Measurements from ENCODE around the gene OR1G1. TPM values are rescaled to one million over a fixed set of nuclear protein-coding genes. Genes with fewer than 3 reads are reported as not detected.
"Not testable (repeated sequence)": the region's sequence is repeated elsewhere in the genome, so short reads cannot be mapped to it uniquely, and the experiment has no call there.

The OR1G1 gene
- total RNA-seq: not detected

DNA sequence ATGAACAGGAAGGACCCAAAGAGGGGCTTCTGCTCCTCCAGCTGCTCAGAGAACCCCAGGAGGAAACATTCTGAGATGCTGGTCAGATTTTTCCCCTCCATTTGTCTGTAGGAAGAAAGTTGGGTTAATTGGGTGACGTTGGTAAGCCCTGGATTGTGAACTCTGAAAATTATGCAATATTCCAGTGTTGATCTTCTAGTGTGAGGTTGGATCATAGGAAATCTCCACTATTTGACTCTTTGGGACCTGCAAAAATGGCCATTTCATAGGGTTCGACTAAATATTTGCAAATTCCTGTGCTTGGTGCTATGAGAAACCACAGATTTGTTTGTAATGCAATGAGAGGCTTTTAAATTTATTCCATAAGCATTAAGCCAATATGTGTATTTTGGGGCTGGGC is at the start of gene OR1G1:
Gene OR1G1 (minus strand): TSS at position 101 of the 400 bp plus-strand sequence. CDS start 0 bp downstream, at position 101.
- Histone ChIP-seq H3K9me3 (no peaks in the 10 kb centered on the region), H3K36me3 (no peaks in the 10 kb centered on the region), H3K27ac (no peak within 1 kb of the TSS), H3K4me1 (replicated peaks) (no peaks in the 10 kb centered on the region), H3K4me3 (no peak within 1 kb of the TSS), H3K27me3 (replicated peaks; ENCODE audit: insufficient read depth) (no peaks in the 10 kb centered on the region)
- TF ChIP-seq, protein P1, sequence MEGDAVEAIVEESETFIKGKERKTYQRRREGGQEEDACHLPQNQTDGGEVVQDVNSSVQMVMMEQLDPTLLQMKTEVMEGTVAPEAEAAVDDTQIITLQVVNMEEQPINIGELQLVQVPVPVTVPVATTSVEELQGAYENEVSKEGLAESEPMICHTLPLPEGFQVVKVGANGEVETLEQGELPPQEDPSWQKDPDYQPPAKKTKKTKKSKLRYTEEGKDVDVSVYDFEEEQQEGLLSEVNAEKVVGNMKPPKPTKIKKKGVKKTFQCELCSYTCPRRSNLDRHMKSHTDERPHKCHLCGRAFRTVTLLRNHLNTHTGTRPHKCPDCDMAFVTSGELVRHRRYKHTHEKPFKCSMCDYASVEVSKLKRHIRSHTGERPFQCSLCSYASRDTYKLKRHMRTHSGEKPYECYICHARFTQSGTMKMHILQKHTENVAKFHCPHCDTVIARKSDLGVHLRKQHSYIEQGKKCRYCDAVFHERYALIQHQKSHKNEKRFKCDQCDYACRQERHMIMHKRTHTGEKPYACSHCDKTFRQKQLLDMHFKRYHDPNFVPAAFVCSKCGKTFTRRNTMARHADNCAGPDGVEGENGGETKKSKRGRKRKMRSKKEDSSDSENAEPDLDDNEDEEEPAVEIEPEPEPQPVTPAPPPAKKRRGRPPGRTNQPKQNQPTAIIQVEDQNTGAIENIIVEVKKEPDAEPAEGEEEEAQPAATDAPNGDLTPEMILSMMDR (IDR thresholded peaks at IDR 0.05): no peak
- TF ChIP-seq POLR2A (IDR thresholded peaks at IDR 0.05): no peak
- TF ChIP-seq POLR2AphosphoS5 (IDR thresholded peaks at IDR 0.05): no peak
- DNase-seq (ENCODE audit: low spot score): no peak
- intact Hi-C loops (cut with DNase I): no loop called here
- WGBS: 88% methylated on average over 2 of the region's 2 CpGs

DNA sequence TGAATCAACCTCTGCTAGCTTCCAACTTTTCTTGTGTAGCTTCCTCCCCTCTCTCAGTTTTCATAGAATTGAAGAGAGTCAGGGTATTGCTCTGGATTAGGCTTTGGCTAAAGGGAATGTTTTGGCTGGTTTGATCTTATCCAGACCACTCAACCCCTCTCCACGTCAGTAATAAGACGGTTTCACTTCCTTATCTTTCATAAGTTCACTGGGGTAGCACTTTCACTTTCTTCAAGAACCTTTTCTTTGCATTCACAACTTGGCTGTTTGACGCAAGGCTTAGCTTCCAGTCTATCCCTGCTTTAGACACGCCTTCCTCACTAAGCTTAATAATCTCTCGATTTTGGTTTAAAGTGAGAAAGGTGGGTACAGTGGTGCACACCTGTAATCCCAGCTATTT is 40.2 kb upstream of the OR1G1 start:
- intact Hi-C loops (cut with DNase I): no loop called here
- no peaks in the 10 kb centered on the region for H3K9me3 ChIP-seq
- no peaks in the 10 kb centered on the region for H3K36me3 ChIP-seq
- no peak overlapping the region for H3K4me3 ChIP-seq
- WGBS: 70% methylated on average over 5 of the region's 5 CpGs
- no peaks in the 10 kb centered on the region for H3K4me1 ChIP-seq (replicated peaks)
- no peak overlapping the region for H3K27ac ChIP-seq
- TF ChIP-seq POLR2AphosphoS5 (IDR thresholded peaks at IDR 0.05): no peak
- TF ChIP-seq, protein P1 (IDR thresholded peaks at IDR 0.05): no peak
- no peak for TF ChIP-seq POLR2A (IDR thresholded peaks at IDR 0.05)
- DNase-seq (ENCODE audit: low spot score): no peak
- no peaks in the 10 kb centered on the region for H3K27me3 ChIP-seq (replicated peaks; ENCODE audit: insufficient read depth)

DNA sequence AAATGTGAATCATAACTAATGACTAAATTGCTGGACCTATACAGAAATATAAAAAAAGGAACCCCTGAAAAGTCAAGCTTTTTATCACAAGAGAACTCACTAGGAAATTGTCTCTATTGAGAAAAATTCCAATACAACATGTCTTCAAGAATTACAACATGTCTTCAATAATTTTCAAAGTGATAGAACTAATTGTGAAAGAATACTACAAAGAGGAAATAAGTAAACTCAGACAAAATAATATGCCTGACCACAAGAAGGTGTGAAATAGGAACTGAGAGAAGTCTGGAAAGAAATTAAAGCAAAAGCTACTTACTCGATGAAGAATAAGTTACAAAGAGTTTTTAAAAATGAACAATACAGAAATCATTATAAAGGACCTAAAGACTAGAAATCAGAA is 29.9 kb upstream of the OR1G1 start:
- no peak for DNase-seq (ENCODE audit: low spot score)
- no peaks in the 10 kb centered on the region for H3K4me1 ChIP-seq (replicated peaks)
- no peak overlapping the region for H3K4me3 ChIP-seq
- TF ChIP-seq, protein P1 (IDR thresholded peaks at IDR 0.05): no peak
- TF ChIP-seq POLR2A (IDR thresholded peaks at IDR 0.05): no peak
- no peak for TF ChIP-seq POLR2AphosphoS5 (IDR thresholded peaks at IDR 0.05)
- WGBS: 85% methylated on average over 1 of the region's 1 CpG
- intact Hi-C loops (cut with DNase I): no loop called here
- no peaks in the 10 kb centered on the region for H3K36me3 ChIP-seq
- no peak overlapping the region for H3K27ac ChIP-seq
- H3K9me3 ChIP-seq: no peaks in the 10 kb centered on the region
- H3K27me3 ChIP-seq (replicated peaks; ENCODE audit: insufficient read depth): no peaks in the 10 kb centered on the region

DNA sequence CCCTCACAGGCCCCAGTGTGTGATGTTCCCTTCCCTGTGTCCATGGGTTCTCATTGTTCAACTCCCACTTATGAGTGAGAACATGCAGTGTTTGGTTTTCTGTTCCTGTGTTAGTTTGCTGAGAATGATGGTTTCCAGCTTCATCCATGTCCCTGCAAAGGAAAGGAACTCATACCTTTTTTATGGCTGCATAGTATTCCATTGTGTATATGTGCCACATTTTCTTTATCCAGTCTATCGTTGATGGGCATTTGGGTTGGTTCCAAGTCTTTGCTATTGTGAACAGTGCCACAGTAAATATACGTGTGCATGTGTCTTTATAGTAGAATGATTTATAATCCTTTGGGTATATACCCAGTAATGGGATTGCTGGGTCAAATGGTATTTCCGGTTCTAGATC is 10.1 kb upstream of the OR1G1 start:
- H3K36me3 ChIP-seq; H3K4me1 ChIP-seq (replicated peaks); H3K27ac ChIP-seq; H3K27me3 ChIP-seq (replicated peaks; ENCODE audit: insufficient read depth); H3K9me3 ChIP-seq; H3K4me3 ChIP-seq; intact Hi-C loops (cut with DNase I); DNase-seq (ENCODE audit: low spot score): not testable (repeated sequence)
- 80% methylated on average over 3 of the region's 3 CpGs for WGBS

DNA sequence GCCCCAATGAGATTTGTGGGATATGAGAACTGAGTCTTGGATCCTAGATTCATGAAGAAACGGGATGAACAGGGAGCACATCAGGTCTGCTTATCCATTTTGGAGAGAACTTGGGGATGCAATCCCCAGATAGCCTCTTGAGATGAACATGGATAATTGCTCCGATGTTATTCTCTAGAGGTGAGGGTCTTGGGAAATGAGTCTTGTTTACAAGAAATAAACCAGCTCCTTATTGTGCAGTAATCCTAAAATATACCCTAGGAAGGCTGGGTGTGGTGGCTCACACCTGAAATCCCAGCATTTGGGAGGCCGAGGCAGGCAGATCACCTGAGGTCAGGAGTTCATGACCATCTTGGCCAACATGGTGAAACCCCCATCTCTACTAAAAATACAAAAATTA is 23.0 kb downstream of the OR1G1 start, which contains the start of gene OR1D2:
Gene OR1D2 (minus strand): TSS at position 101 of the 400 bp plus-strand sequence. CDS start 11,426 bp downstream, outside the sequence.
- H3K9me3 ChIP-seq: no peaks in the 10 kb centered on the region
- 65% methylated on average over 3 of the region's 3 CpGs for WGBS

More for the DNA sequence above, 23.0 kb downstream of the OR1G1 start, which contains the start of gene OR1D2:
- TF ChIP-seq, protein P1 (IDR thresholded peaks at IDR 0.05): no peak
- TF ChIP-seq POLR2AphosphoS5 (IDR thresholded peaks at IDR 0.05) (no peak), POLR2A (IDR thresholded peaks at IDR 0.05) (no peak)
- H3K36me3 ChIP-seq: no peaks in the 10 kb centered on the region
- no peak within 1 kb of the TSS for H3K27ac ChIP-seq
- no peaks in the 10 kb centered on the region for H3K27me3 ChIP-seq (replicated peaks; ENCODE audit: insufficient read depth)
- H3K4me3 ChIP-seq: no peak within 1 kb of the TSS
- no peak for DNase-seq (ENCODE audit: low spot score)
- intact Hi-C loops (cut with DNase I): no loop called here
- no peaks in the 10 kb centered on the region for H3K4me1 ChIP-seq (replicated peaks)

Other genes with a start within 250 kb of the OR1G1 start
- not detected for gene OR1D5, start 63.9 kb downstream of the OR1G1 start, total RNA-seq
- not detected for gene OR1D2, start 23.1 kb downstream of the OR1G1 start, total RNA-seq
- gene OR1A2, start 70.0 kb upstream of the OR1G1 start, total RNA-seq: not detected
- gene OR1A1, start 80.1 kb upstream of the OR1G1 start, total RNA-seq: not detected
- gene OR3A1, start 170.8 kb upstream of the OR1G1 start, total RNA-seq: 1 to 10 TPM in 1 of 2 donors, not detected in 1; 2.8 TPM

Measured in prostate gland (tissue), 2 donors.